Suppressor macrophage treated with lipopolysaccharide for 1 hour (primary cell): ENCODE data around the gene SYT2.
"Not testable (repeated sequence)": the region's sequence is repeated elsewhere in the genome, so short reads cannot be mapped to it uniquely, and the experiment has no call there.

Experiments
- DNase-seq, 3 donors: peaks; one replicate each; pipeline ENCODE4 v3.0.0-alpha.2; 2020 to 2022

Gene SYT2

DNA sequence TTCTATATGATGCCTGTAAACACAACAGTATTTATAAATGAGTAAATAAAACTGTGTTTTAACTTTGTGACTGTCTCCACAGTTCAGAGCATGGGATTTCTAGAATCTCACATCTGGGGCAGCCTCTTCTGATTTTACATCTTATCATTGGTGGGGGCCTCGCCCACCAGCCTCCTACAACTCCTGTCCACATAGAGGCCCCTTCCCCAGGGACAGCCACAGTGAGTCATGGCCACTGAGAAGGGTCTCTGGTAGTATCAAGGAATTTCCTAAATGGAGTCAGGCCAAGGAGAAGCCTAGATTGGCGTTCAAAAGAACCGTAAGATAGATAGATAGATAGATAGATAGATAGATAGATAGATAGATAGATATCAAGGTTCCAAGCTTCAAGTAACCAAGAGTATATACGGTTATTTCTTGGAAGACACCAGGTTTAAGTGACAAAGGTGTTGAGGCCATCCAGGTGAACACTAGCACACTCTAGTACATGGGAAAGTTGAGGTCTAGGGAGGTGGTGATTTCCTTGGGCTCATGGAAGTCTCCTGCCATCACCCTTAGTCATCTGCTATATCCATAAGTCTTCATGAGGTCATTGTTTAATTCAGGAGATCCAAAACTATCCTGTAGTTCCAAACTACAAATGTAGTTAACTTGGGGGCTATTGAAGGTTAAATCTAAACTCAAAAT lies 121.6 kb downstream of the SYT2 start:
- DNase-seq: no peak

DNA sequence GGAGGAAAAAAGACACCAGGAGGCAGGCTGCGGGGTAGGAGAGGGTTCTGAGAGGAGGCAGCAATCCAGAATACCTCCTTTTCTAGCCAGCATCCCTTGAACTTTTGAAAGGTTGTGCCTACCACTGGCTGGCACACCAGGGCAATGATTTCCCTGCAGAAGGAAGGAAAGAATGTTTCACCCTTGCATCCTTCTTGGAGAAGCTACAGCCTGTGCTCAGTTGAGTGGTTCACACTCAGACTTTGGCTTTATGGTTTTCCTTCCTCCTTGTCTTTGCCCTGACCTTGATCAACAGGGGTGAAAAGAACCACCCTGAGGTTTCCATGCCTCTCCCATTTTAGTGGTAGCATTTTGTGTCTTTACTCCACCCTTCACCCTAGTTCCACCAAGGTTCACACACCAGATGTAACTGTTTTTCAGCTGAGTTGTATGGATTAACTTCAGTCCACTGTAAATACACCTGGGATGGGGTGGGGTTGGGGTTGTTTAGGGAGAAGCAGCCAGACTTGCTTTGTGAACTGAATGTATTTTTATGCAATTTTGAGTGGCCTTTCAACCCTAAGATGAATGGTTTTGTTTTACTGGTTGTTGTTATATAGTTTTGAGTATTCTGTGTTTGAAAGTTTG lies 122.3 kb downstream of the SYT2 start:
- no peak for DNase-seq

DNA sequence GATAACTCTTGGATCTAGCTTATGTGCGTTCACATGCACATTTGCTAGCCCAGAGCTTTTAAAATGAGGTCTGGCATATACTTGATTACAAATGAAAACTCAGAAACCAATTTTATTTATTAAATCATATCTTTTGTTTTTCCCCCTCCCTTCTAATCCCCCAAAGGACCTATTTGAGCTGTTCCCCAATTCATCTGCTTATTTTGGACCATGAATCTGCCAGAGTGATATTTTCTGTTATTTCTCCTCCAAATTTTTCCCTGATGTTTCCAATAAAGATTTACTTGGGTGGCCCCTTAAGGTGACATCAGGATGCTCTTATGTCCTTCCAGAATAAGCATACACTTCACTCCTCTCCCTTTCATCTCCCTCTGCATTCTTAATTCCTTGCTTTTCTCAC lies 123.4 kb downstream of the SYT2 start:
- DNase-seq: no peak

DNA sequence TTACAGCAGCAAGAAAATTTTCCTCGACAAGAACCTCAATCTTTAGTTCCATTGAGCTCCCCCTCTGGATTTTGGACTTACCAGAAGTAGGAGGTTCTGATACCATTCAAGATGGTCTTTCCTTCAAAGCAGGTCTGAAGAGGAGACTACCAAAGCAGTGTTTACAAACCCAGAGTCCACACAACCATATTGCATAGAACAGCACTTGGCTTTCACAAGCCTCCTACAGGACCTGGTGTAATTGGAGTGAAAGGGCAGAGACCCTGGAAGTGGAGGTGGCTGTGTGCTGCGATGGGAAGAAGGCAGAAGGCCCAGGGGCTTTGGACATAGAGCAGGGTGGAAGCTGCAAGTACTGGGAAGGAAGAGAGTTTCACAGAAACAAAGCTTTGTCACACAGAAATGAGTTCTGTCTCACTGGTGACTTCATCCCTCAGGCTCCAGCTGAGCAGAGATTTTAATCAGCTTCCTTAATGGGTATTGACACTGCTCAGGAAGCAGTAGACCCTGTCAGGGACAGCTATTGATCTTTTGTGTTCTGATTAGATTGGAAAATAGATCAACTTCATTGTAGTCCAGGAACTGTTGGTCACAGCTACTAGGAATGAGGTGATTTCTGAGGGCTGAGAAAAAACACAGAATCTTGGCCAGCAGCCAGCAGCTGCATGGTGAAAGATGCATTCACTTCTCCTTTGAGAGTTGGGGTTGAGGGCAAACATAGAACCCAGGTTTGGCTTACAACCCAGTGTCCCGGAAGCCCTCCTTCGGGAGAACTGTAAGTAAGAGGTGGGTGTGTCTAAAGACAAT lies 124.0 kb downstream of the SYT2 start:
- peak; percentile 43 to 56 (median 50) for DNase-seq

DNA sequence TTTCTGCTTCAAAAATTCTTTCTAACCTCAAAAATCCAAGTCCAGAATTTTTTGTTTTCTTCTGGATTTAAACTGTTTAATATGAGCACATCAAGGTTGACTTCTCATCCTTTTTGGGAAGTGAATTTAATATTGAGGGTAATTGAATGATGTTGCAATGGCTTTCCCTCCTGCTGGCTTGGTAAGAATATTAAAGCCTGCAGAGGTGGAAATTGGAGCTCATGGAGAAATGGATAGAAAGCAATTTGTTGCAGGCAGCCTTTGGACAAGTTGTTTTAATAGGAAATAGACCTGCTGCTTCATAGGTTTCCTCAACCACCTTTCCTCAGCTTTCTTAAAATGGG lies 124.7 kb downstream of the SYT2 start:
- DNase-seq: peak in 1 of 3 donors; percentile 10

DNA sequence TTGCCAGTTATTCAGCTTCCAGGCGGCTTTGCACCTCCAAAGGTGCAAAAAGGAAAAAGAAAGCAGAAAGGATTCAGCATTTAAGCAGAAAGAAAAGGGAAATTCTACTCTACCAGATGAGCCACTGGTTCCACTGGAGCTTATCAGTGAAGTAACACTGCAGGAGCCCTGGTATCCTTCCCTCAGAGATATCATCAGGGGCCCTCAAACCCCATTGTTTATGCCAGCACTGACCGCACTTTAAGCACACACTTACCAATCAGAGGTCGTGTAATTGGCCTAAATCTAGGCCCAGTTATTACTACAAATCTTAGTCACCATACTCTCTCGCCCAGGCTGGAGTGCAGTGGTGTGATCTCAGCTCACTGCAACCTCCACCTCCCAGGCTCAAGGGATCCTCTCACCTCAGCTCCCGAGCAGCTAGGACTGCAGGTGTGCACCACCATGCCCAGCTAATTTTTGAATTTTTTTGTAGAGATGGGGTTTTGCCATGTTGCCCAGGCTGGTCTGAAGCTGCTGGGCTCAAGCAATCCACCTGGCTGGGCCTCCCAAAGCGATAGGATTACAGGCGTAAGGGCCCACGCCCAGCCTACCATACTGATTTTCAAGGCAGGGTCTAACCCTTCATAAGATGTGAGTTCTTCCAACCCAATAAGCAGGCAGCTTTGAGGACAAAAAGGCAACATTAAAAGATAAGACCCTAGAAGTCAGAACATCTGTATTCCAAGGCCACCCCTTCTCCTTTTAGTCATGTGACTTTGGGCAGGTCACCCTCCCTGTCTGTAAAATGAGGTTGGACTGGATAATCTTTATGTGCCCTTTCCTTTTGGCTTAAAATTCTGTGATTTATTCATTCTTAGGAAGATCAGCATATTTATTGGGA lies 125.3 kb downstream of the SYT2 start:
- no peak for DNase-seq

DNA sequence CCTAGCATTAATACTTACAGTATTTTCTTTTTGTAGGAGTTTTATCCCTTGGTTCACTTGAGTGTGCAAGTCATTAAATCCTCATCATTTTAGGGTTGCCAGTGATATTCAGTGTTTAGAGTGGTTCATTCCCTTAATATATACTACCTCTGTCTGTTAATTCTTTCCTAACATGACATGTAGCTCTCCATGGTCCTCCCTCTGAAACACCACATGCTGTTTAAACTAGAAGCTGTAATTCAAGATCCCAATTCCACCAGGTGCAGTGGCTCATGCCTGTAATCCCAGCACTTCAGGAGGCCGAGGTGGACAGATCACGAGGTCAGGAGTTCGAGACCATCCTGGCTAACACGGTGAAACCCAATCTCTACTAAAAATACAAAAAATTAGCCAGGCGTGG lies 127.9 kb downstream of the SYT2 start:
- not testable (repeated sequence) for DNase-seq

DNA sequence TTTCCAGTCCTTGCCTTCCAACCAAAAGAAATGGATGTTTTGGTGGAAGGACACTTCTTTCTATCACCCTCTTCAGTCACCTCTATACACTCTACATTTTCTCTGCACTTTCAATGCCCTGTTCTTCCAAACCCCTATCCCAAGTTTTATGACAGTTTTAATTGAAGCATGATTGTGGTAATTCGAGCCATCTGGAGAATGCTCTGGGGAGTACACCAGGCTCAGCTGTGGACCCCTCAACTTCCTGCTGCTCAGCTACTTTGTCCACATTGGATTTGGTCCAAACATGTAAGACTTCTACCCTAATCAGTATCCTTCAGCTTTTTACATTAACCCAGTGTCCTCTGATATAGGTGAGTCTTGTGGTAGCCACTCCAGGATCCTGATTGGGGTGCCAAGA lies 129.6 kb downstream of the SYT2 start:
- no peak for DNase-seq

DNA sequence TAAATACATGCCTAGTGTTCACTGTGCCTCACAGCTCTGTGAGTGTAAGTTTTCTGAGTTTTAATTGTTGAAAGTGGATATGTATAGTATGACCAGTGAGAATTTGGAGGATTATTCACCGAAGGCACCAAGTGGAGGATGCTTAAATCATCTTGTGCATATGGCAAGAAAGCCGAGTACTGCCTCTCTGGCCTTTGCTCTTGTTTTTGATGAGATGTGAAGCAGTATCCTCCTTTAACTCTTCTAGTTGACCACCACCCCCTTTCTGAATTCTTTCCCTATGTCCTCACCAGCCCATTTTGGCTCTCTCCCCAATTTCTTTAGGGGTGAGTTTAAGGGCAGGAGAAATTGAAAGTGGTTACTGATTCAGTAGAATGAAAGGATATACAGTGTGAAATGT lies 130.4 kb downstream of the SYT2 start:
- DNase-seq: no peak

DNA sequence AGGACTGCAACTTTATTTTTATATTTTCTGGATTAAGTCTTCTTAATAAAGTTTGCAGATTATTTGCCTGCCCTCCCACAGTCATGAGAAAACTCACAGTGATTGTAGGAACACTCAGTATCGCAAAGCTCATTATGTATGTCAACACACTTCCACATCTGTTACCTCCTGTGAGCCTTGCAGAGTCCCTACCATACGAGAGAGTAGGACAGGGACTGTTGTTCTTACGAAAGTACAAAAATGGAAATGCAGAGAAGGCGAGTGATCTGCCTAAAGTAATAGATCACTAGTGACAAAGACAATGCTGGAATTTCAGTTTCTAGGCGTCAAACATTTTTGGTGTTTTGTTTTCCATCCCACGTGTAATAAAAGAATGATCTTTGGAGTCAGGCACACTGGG lies 131.7 kb downstream of the SYT2 start:
- DNase-seq: no peak

DNA sequence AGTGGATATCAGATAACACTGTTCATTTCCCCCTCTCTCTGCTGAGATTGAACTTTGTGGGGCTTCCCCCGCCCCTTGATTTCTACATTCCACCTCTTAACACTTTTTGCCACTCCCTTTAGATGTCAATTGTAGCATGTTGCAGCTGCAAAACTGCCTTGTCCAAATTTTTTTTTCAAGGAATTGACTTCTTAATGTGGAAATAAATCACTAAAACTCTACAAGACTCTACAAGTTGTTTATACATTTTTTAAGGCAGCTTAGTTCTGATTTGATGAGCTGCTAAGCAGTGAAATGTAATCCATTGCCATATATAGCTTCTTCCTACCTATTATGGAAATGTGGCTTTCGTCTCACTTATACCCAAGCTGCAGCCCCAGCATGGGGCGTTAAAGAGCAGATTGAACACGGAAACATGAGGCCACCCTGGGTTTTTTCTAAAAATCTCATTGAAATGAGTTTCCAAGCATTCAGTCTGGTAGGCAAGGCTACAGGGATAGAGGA lies 132.2 kb downstream of the SYT2 start:
- no peak for DNase-seq

DNA sequence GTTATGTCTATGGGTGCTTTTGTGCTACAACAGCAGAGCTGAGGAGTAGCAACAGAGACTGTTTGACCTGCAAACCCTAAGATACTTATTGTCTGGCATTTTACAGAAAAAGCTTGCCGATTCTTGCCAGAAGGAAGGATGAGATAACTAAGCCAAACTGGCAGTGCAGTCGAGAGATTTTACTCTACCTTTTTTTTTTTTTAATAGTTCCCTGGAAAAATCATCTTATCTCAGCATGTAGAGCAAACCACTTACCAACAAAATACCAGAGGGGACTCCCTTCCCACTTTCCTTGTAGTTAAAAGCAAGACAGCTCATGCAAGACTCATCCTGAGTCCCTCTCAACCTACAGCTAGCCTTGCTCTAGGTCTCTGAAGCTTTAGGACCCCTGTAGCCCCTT lies 132.9 kb downstream of the SYT2 start:
- DNase-seq: no peak

DNA sequence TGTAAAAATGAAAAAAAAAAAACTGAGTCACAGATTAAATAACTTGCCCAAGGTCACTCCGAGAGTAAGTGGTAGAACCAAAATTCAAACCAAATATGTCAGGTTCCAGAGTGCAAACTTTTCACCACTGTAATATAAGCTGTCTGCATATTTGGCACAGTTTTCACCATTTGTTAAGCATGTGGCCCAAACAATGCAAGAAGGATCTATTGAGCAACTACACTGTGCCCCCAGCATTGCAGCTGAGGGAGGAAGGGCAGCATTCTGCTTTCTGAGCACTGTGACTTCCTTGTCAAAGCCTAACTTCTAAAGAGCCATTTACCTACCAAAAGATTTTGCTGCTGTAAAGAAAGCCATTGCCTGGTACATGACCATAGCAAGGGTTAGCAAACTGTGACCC lies 133.4 kb downstream of the SYT2 start:
- peak in 1 of 3 donors; percentile 12 for DNase-seq

DNA sequence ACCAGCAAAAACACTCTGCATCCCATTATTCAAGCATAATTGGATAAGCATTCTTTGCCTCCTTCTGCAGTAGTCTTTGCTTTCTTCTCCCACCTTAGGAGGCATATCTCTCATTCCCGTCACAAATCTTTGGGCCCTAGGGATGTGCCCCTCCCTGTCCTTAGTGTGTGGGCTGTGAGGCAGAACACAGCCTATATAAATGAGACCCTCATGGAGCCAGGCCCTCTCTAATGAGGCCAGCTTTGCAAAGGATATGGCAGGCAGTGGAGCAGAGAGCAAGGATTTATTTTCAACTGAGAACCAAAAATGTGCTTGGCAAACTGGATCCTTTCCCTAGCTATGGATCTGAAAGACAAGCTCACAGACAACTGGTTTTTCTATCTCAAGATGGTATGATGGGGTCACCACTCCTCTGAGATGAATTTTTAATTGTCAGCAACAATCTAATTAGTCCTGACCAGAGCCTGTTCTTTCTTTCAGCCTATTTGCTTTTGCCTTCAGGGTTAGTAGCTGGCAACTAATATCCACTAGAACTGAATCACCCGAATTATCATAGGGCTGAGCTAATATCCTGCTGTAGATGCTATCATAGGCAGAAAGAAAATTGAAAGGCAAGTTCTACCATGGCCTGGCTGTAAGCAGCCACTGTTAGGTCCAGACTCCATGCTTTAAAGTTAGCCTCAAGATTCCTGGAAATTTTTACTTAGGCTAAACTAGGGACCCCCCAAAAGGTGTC lies 134.2 kb downstream of the SYT2 start:
- no peak for DNase-seq

DNA sequence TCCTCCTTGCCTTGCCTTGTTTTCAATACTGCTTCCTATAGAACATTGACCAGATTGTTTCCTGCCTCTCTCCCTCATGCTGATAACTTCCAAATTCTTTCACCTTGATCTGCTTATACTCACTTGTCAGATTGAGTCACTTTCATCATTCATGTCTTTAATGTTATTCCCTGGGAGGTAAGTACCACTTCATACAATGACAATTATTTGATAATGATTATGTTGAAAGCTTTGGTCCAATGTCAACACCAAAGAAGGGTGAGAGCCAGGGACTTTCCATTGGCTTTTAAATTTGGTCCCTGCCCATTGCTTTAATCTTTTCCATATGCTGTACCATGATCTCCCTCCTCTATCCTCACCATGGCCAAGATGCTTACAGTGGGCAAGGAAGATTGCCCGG lies 137.4 kb downstream of the SYT2 start:
- no peak for DNase-seq

DNA sequence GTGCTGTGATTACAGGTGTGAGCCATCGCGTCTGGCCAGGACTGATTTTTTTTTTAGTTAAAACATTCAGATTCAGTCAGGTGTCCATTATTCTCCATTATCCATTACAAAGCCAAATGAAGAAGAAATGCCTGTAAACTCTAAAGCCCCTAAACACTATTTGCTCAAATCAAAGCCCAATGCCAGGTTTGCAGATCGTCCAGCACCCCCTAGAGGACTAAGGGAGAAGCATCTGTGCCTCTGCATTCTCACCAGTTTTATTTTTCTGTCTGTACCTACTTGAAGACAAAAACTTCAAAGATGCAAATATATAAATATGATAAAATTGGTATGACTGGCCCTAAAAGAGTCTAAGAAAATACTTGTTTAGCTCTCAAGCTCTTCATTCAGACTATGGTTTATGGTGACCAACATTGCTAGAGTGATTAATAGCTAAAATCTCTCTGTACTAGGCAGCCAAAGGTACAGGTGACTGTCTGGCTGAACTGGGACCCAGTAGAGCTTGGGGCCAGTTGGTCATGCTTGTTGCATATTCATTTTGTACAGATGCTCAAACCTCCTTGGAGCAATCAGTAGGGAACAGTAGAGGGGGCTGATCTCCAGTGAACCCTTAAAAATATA lies 138.4 kb downstream of the SYT2 start:
- DNase-seq: peak; percentile 62 to 75 (median 69)

DNA sequence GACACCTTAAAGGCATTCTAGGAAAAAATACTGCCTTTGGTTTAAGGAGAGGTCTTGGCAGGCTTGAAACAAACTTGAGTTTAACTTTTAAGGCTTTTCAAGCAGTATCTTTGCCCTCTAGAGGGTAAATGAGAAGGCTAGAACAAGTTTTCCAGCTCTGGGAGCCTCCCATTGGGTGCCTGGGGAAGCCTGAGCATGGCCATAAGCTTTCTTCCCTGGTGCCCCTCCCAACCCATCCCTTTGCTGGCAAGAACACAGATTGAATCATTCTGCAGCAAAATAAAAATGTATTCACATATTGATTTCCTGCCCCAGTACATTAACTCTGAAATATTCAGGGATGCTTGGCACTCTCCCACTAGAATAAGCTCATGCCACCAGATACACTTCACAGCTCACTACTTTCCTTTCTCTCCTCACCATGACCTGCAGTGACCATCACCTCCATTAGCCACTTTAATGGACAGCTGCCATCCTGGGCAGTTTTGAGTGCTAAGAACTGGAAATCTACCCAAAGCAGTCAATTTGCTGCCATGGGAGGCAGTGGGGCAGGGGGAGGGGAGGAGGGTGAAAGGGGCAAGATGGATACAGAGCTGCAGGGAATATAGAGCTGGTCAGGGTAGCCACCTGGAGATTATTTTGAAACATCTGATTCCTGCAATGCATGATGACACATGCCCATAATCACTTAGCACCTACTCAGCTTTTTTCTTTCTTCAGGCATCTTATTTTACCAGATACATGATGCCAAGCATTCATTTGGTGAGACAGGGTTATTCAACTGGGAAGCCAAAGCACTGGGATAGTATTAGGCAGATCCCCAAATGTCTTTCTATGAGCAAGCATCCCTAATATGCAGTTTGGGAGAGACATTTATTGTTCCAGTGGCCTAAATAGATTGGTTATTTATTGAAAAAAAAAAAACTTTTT lies 140.6 kb downstream of the SYT2 start:
- no peak for DNase-seq

DNA sequence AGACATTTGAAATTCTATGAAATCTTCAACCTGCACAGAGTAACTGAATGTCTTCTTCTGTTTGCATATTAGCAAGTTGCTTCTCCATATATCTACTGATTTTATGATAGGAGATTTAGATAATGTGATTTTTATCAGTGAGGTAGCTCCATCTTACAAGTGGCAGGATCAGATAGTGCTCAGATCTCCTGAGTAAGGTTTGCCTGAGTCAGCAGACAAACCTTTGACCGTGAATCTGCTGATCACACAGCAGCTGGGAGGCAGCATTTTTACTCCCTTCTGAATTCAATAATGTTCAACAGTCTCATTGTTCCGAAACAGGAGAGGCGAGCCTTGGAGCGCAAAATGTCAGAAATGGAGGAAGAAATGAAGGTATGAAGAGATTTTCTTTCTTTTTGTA lies 141.4 kb downstream of the SYT2 start:
- no peak for DNase-seq

DNA sequence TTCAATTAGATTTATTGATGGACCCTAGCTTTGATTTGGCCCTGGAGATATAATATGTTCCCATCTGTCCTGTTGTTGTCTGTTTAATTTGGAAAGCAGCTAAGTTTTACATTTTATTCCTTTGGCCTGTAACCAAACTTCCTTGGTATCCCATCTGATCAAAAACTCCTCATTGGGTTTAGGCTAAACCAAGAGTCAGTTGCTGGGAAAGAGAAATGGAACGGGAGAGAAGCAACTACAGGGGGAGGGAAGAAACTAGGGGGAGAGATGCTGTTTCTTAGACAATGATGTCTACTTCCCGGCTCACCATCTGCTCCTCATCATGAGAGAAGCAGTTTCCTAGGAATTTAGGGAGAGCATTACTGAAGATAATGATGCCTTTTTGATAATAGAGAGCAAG lies 141.8 kb downstream of the SYT2 start:
- no peak for DNase-seq

DNA sequence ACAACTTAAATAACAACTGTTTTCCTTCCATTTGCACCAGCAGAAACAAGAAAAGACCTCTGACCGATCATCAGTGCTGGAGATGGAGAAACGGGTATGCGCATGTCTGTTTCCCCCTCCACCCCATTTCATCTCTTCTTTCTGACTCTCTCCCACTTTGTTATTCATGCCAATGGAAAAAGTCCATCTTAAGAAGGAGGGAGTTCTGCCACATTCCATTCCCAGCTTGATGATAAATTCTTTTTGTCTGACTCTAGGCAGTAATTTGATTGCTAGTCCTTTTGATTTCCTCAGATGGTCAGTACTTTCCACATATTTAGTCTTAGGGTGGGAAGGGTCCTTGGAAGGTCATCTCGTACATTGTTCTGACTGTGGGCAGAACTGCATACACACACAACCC lies 142.5 kb downstream of the SYT2 start:
- DNase-seq: no peak
